Endothelial cell of umbilical vein (primary cell): ENCODE data around the gene SOSTDC1.

Source experiments
- POLR2A ChIP-seq: IDR thresholded peaks from 2 replicates; pipeline ENCODE4 v1.6.1; 2012; ENCODE audit warnings: low read depth, mild to moderate bottlenecking, control low read depth, low read length
- POLR2AphosphoS5 ChIP-seq: IDR thresholded peaks from 2 replicates; pipeline ENCODE4 v1.6.1; 2012; ENCODE audit warnings: low read depth, mild to moderate bottlenecking, control low read depth, low read length, moderate library complexity; ENCODE audit not compliant: insufficient read depth
- TF ChIP-seq, protein P1 (sequence below), 2 donors: IDR thresholded peaks; 1 replicate in 1 of 2; 2 replicates in 1 of 2; pipeline ENCODE4 v1.5.1; 2011; ENCODE audit warnings: low read length in 2 of 2, mild to moderate bottlenecking in 2 of 2, moderate library complexity in 2 of 2, control low read depth in 1 of 2, inconsistent platforms in 1 of 2, low read depth in 1 of 2; ENCODE audit not compliant: insufficient read depth in 1 of 2; ENCODE audit errors: extremely low read depth in 1 of 2

DNA sequence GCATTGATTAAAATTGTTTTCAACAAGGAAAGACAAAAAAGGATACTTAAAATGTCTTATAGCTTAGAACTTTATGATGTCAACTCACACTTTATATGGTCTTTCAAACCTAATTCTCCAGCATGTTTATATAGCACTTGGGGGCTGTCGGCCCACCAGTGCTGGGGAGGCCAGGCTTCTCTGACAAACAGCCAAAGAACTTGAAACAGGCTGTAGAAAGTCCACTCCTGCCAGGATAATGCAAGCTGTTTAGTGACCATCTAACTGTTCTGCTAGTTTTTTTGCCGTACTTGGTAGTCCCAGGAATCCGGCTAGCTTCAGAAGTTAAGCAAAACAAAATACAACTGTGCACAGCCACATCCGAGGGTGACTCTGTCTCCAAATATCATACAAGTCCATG lies 13.6 kb upstream of the SOSTDC1 start:
- TF ChIP-seq, protein P1, sequence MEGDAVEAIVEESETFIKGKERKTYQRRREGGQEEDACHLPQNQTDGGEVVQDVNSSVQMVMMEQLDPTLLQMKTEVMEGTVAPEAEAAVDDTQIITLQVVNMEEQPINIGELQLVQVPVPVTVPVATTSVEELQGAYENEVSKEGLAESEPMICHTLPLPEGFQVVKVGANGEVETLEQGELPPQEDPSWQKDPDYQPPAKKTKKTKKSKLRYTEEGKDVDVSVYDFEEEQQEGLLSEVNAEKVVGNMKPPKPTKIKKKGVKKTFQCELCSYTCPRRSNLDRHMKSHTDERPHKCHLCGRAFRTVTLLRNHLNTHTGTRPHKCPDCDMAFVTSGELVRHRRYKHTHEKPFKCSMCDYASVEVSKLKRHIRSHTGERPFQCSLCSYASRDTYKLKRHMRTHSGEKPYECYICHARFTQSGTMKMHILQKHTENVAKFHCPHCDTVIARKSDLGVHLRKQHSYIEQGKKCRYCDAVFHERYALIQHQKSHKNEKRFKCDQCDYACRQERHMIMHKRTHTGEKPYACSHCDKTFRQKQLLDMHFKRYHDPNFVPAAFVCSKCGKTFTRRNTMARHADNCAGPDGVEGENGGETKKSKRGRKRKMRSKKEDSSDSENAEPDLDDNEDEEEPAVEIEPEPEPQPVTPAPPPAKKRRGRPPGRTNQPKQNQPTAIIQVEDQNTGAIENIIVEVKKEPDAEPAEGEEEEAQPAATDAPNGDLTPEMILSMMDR (IDR thresholded peaks at IDR 0.05; ENCODE audit: extremely low read depth in 1 of 2, insufficient read depth in 1 of 2, low read depth in 1 of 2, low read length in 2 of 2), result no peak
- TF ChIP-seq POLR2A (no peak), POLR2AphosphoS5 (no peak)
